Activated T-cell treated with anti-CD3 and anti-CD28 coated beads, Interleukin-2, amount 50 U/mL, for 24 hours (primary cell): ENCODE data around the gene PRELP.

ENCODE experiments used
- DNase-seq: peaks from one replicate; pipeline ENCODE4 v3.0.0-alpha.2; 2020
- H3K27ac Mint-ChIP-seq: 2 replicates; pipeline ENCODE4 v1.8.0; 2020; ENCODE audit warnings: mild to moderate bottlenecking, mixed read lengths
- H3K27me3 Mint-ChIP-seq: 2 replicates; pipeline ENCODE4 v1.8.0; 2020; ENCODE audit warnings: mixed read lengths
- H3K36me3 Mint-ChIP-seq: 2 replicates; pipeline ENCODE4 v1.8.0; 2020; ENCODE audit warnings: low read depth, mixed read lengths
- H3K4me1 Mint-ChIP-seq: 2 replicates; pipeline ENCODE4 v1.8.0; 2020; ENCODE audit warnings: low read depth, mixed read lengths
- H3K4me3 Mint-ChIP-seq: 2 replicates; pipeline ENCODE4 v1.8.0; 2020; ENCODE audit warnings: mild to moderate bottlenecking, moderate library complexity, mixed read lengths
- H3K9me3 Mint-ChIP-seq: 2 replicates; pipeline ENCODE4 v1.8.0; 2020; ENCODE audit warnings: mixed read lengths

Gene PRELP

DNA sequence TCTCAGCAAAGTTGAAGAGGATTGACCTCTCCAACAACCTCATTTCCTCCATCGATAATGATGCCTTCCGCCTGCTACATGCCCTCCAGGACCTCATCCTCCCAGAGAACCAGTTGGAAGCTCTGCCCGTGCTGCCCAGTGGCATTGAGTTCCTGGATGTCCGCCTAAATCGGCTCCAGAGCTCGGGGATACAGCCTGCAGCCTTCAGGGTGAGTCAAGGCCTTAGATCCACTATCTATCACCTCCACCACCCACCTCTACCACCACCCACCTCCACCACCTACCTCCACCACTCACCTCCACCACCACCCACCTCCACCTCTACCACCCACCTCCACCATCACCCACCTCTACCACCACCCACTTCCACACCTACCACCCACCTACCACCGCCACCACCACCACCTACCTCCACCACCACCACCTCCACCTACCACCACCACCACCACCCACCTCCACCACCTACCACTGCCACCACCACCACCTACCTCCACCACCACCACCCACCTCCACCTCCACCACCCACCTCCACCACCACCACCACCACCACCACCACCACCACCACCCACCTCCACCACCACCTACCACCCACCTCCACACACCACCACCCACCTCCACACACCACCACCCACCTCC lies 24.2 kb downstream of the PRELP start:
- Mint-ChIP-seq H3K9me3 (no peaks in the 10 kb centered on the region), H3K27ac (no peak overlapping the region), H3K36me3 (no peaks in the 10 kb centered on the region), H3K4me3 (no peak overlapping the region), H3K4me1 (peaks cover 4% of the 10 kb centered on the region), H3K27me3 (no peaks in the 10 kb centered on the region)
- no peak for DNase-seq

- H3K27ac Mint-ChIP-seq: no peak overlapping the region
- H3K4me1 Mint-ChIP-seq: peaks cover 4% of the 10 kb centered on the region
Measured at GRCh38 chr1:203500279-203500678, 24.7 kb downstream of the PRELP start.

DNA sequence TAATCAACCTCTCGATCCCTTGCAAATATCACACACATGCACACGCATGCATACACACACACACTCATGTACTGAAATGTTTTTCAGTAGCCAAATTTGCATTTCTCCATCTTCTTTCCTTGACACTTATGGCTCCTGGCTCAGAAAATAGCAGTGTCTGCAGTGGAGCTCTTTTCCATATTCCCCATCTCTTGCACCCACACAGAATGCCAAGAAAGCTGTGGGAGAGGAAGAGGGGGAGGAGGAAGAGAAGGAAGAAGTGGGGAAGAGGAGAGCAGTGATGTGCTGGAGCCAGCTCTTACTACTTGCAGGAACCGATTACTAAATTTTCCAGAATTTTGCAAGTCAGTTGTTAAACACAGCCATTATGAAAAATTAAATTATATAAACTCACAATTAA lies 28.2 kb downstream of the PRELP start:
- Mint-ChIP-seq H3K4me3 (no peak overlapping the region), H3K36me3 (no peaks in the 10 kb centered on the region), H3K9me3 (no peaks in the 10 kb centered on the region), H3K27ac (no peak overlapping the region), H3K27me3 (no peaks in the 10 kb centered on the region), H3K4me1 (peaks cover 4% of the 10 kb centered on the region)
- DNase-seq: no peak

More at GRCh38 chr1:203500279-203500678, 24.7 kb downstream of the PRELP start:
- no peaks in the 10 kb centered on the region for H3K27me3 Mint-ChIP-seq
- no peak for DNase-seq
- H3K36me3 Mint-ChIP-seq: no peaks in the 10 kb centered on the region
- no peak overlapping the region for H3K4me3 Mint-ChIP-seq
- H3K9me3 Mint-ChIP-seq: no peaks in the 10 kb centered on the region

- no peak overlapping the region for H3K27ac Mint-ChIP-seq
- peaks cover 4% of the 10 kb centered on the region for H3K4me1 Mint-ChIP-seq
- peak; percentile 81 for DNase-seq
- H3K4me3 Mint-ChIP-seq: no peak overlapping the region
- H3K36me3 Mint-ChIP-seq: no peaks in the 10 kb centered on the region
- H3K9me3 Mint-ChIP-seq: no peaks in the 10 kb centered on the region
- no peaks in the 10 kb centered on the region for H3K27me3 Mint-ChIP-seq
Measured at GRCh38 chr1:203504400-203505250, 29.0 kb downstream of the PRELP start.

- Mint-ChIP-seq H3K9me3 (no peaks in the 10 kb centered on the region), H3K4me3 (no peak overlapping the region), H3K27ac (no peak overlapping the region), H3K4me1 (peaks cover 4% of the 10 kb centered on the region), H3K36me3 (no peaks in the 10 kb centered on the region), H3K27me3 (no peaks in the 10 kb centered on the region)
- DNase-seq: no peak
Measured at GRCh38 chr1:203505526-203506204, 30.1 kb downstream of the PRELP start.

DNA sequence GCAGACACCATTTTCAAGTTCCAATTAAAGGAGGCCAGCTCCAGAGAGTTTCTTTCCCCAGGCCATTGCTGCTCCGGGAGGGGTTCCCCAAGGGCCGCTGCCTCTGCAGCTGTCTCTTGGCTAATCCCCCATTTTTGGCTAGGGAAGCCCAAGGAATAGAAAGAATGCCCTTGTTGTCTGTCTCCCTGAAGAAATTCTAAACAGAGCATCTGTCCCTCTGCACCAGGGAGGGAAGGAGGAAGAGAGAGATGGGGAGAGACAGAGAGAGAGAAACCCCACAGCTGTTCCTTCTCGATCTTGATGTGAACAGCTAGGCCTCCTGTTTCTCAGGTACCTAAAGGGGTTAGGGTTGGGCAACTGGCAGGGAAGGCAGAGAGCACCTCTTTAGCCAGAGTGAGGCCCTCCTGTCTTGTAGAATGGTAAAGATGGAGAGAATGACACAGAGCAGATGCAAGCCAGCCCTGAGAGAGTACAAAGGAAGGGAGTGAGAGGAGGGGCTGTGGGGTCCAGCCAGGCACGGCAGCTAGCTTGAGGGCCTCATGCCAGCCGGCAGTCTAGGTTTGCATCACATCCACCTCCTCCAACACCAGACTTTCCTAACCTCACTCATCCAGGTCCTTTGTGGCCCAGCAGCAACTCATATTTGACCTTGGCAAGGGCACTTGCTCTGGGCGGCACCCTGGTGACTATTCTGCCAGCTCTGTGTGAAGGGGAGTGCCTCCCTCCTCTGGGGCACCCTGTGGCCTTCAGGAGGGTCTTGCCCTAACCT lies 31.4 kb downstream of the PRELP start:
- no peak overlapping the region for H3K27ac Mint-ChIP-seq
- H3K27me3 Mint-ChIP-seq: no peaks in the 10 kb centered on the region
- H3K4me3 Mint-ChIP-seq: no peak overlapping the region
- H3K9me3 Mint-ChIP-seq: no peaks in the 10 kb centered on the region
- H3K4me1 Mint-ChIP-seq: peaks cover 7% of the 10 kb centered on the region
- DNase-seq: no peak
- no peaks in the 10 kb centered on the region for H3K36me3 Mint-ChIP-seq

GRCh38 chr1:203507759-203508158 lies 32.2 kb downstream of the PRELP start:
- no peak overlapping the region for H3K27ac Mint-ChIP-seq
- H3K4me3 Mint-ChIP-seq: no peak overlapping the region
- peaks cover 14% of the 10 kb centered on the region for H3K4me1 Mint-ChIP-seq
- H3K9me3 Mint-ChIP-seq: no peaks in the 10 kb centered on the region
- no peaks in the 10 kb centered on the region for H3K36me3 Mint-ChIP-seq
- H3K27me3 Mint-ChIP-seq: no peaks in the 10 kb centered on the region
- no peak for DNase-seq

- H3K9me3 Mint-ChIP-seq: no peaks in the 10 kb centered on the region
- no peaks in the 10 kb centered on the region for H3K36me3 Mint-ChIP-seq
- H3K4me3 Mint-ChIP-seq: no peak overlapping the region
- H3K4me1 Mint-ChIP-seq: peaks cover 22% of the 10 kb centered on the region
- DNase-seq: no peak
- H3K27me3 Mint-ChIP-seq: no peaks in the 10 kb centered on the region
- no peak overlapping the region for H3K27ac Mint-ChIP-seq
Measured at GRCh38 chr1:203508463-203509073, 33.0 kb downstream of the PRELP start.

- no peak overlapping the region for H3K4me3 Mint-ChIP-seq
- no peak for DNase-seq
- H3K9me3 Mint-ChIP-seq: no peaks in the 10 kb centered on the region
- no peak overlapping the region for H3K27ac Mint-ChIP-seq
- H3K4me1 Mint-ChIP-seq: peaks cover 28% of the 10 kb centered on the region
- no peaks in the 10 kb centered on the region for H3K36me3 Mint-ChIP-seq
- no peaks in the 10 kb centered on the region for H3K27me3 Mint-ChIP-seq
Measured at GRCh38 chr1:203509135-203509534, 33.5 kb downstream of the PRELP start.

DNA sequence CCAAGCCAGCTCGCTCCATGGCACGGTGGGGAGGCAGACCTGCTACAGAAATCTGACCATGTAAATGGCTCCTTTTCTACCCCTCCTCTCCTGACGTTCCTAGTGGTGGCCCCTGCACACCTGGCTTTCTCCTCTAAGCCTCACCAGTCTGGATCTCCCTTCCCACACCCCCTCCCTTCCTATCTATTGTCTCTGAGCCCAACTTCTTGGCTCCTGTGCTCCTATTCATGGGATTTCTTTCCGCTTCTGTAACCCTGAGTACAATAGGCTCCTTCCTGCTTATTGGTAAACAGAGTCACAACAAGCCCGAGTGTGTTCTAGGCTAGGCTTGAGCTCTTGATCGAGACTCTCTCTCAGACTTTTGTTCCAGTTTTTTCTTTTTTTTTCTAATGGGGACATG lies 35.9 kb downstream of the PRELP start:
- H3K9me3 Mint-ChIP-seq: no peaks in the 10 kb centered on the region
- DNase-seq: no peak
- H3K36me3 Mint-ChIP-seq: no peaks in the 10 kb centered on the region
- H3K4me1 Mint-ChIP-seq: peaks cover 29% of the 10 kb centered on the region
- H3K27ac Mint-ChIP-seq: no peak overlapping the region
- H3K4me3 Mint-ChIP-seq: no peak overlapping the region
- H3K27me3 Mint-ChIP-seq: no peaks in the 10 kb centered on the region

- H3K4me1 Mint-ChIP-seq: peaks cover 29% of the 10 kb centered on the region
- no peak for DNase-seq
- H3K4me3 Mint-ChIP-seq: no peak overlapping the region
- H3K27me3 Mint-ChIP-seq: no peaks in the 10 kb centered on the region
- no peak overlapping the region for H3K27ac Mint-ChIP-seq
- H3K9me3 Mint-ChIP-seq: no peaks in the 10 kb centered on the region
- H3K36me3 Mint-ChIP-seq: no peaks in the 10 kb centered on the region
Measured at GRCh38 chr1:203511930-203512329, 36.3 kb downstream of the PRELP start.

- no peak for DNase-seq
- Mint-ChIP-seq H3K4me1 (peaks cover 30% of the 10 kb centered on the region), H3K36me3 (no peaks in the 10 kb centered on the region), H3K9me3 (no peaks in the 10 kb centered on the region), H3K27me3 (no peaks in the 10 kb centered on the region), H3K27ac (peak overlapping the region; percentile 93), H3K4me3 (no peak overlapping the region)
Measured at GRCh38 chr1:203512517-203512847, 36.9 kb downstream of the PRELP start.

DNA sequence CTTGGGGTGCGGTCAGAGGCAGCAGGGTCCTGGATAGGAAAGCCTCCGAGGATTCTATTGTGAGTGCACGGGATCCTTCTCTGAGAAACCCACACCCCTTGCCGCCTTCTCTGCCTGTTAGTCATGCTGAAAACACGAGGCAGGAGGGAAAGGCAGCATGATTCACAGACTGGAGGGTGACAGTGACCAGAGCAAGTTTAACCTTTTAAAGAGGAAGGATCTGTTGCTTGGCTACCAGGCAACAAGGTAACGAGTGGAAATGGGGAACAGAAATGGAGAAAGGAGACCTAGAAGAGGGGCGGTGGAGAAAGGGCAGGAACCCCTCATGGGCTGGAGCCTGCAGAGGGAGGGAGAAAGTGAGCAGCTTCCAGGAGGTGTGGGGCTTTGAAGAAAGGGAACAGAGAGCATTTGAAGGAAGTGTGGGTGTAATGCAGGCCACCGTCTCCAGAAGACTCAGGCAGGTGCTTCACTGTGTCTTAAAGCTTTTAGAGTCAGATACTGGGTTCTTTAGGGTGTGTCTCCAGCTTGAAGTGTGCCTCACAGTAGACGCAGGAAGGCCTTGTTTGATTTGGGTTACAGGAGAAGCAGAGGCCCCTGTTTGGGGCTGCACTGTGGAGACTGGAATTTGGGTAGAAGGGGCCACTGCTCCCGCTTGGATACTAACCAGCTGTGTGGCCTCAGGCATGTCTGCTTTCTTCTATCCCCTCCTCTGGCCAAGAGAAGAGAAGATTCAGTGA lies 37.4 kb downstream of the PRELP start:
- Mint-ChIP-seq H3K36me3 (no peaks in the 10 kb centered on the region), H3K9me3 (no peaks in the 10 kb centered on the region), H3K4me3 (peak overlapping the region; percentile 38), H3K27me3 (no peaks in the 10 kb centered on the region), H3K27ac (peak overlapping the region; percentile 93), H3K4me1 (peaks cover 31% of the 10 kb centered on the region)
- peak; percentile 48 for DNase-seq
